LNCaP clone FGC (cell line): Measurements from ENCODE around the gene HRK.

Experiments
- DNase-seq: peaks from one replicate; pipeline ENCODE4 v3.0.0-alpha.2; 2011; ENCODE audit warnings: low read depth
- H3K4me3 ChIP-seq: 2 replicates; pipeline ENCODE4 v1.5.1; 2011; ENCODE audit warnings: mild to moderate bottlenecking, low read depth, low read length, control low read depth
- TF ChIP-seq, protein P1 (sequence below): IDR thresholded peaks from 2 replicates; pipeline ENCODE4 v1.5.1; 2012; ENCODE audit warnings: mild to moderate bottlenecking; ENCODE audit not compliant: control insufficient read depth, insufficient read depth; ENCODE audit errors: extremely low read depth

HRK gene

DNA sequence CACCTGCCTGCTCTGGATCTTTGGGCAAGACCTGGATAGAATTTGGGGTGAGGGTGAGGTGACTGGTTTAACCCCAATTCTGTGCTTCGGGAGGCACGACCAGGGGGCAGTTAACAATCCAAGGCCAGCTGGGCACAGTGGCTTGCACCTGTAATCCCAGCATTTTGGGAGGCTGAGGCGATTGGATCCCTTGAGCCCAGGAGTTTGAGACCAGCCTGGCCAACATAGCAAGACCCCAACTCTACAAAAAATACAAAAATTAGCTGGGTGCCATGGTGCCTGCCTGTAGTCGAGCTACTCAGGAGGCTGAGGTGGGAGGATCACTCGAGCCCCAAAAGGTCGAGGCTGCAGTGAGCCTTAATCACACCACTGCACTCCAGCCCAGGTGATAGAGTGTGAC, 38.2 kb downstream of the HRK start:
- DNase-seq, result no peak
- no peak overlapping the region for H3K4me3 ChIP-seq

DNA sequence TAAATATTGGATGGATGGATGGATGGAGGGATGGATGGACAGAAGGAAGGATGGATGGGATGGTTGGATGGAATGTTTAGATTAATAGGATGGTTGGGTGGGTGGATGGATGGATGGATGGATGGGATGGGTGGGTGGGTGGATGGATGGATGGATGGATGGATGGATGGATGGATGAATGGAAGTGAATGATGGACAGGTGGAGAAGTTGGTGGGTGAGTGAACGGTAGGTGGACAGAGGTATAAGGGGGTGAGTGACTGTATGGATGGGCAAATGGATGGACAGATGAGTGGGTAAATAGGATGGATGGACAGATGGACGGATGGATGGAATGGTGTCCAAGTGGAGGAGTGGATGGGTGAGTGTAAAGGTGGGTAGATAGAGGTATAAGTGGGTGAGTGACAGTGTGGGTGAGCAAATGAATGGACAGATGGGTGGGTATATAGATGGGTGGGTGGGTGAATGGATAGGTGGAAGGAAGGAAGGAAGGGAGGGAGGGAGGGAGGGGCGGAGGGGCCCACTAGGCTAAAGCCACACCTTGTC, 41.9 kb downstream of the HRK start:
- H3K4me3 ChIP-seq, result no peak overlapping the region
- TF ChIP-seq, protein P1, sequence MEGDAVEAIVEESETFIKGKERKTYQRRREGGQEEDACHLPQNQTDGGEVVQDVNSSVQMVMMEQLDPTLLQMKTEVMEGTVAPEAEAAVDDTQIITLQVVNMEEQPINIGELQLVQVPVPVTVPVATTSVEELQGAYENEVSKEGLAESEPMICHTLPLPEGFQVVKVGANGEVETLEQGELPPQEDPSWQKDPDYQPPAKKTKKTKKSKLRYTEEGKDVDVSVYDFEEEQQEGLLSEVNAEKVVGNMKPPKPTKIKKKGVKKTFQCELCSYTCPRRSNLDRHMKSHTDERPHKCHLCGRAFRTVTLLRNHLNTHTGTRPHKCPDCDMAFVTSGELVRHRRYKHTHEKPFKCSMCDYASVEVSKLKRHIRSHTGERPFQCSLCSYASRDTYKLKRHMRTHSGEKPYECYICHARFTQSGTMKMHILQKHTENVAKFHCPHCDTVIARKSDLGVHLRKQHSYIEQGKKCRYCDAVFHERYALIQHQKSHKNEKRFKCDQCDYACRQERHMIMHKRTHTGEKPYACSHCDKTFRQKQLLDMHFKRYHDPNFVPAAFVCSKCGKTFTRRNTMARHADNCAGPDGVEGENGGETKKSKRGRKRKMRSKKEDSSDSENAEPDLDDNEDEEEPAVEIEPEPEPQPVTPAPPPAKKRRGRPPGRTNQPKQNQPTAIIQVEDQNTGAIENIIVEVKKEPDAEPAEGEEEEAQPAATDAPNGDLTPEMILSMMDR, result no peak
- DNase-seq, result no peak

More for the DNA sequence above, 38.2 kb downstream of the HRK start:
- TF ChIP-seq, protein P1, result no peak

DNA sequence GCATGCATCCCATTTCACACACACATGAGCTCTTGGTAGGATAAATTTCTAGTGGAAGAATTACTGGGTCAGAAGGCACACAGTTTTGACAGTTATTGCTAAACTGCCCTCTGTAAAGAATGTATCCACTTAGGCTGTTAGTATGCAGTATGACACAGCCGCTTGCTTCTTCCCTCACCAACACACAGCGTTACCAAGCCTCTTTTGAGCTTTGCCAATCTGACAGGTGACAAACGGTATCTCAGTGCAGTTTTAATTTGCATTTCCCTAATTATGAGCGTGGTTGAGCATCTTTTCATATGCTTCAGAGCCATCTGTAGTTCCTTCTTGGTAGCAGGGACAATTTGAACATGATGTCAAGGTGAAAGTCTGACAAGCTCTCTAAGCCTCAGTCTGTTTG, 42.9 kb downstream of the HRK start:
- DNase-seq, result no peak
- H3K4me3 ChIP-seq, result no peak overlapping the region
- TF ChIP-seq, protein P1, result no peak

DNA sequence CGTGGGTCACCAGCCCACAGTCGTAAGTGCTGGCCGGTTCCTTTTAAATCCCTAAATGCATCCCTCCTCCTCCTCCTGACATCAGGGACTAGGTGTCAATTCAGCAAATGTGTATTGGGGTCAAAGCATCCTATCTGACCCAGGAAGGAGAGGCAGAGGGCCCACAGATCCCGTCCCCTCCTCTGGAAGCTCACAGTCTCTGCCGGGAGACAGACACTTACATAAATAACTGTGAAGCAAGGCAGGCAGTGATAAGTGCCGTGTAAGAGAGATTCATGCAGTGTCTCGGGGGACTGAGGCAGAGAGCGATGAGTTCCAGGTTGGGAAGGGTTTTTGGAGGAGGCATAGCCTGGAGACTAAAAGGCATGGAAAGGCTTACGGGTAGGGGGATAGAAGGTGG, 44.1 kb downstream of the HRK start:
- H3K4me3 ChIP-seq, result no peak overlapping the region
- DNase-seq, result no peak
- TF ChIP-seq, protein P1, result no peak

DNA sequence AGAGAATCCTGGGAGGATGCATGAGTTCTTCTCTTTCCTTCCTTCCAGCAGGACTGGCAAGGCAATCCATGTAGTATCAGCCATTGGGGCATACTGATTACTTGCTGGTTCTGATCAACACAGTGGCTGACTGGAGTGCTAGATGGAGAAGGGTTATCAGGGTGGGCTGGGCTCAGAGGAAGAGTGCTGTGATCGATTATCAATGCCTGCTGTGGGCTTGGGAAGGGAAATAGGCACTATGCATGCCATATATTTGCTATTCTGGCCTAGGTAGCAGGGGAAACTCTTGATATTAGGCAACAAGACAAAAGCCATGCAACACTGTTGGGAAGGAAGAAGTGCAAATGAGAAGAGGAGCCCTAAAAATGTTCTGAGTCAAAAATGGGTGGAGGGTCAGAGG, 45.8 kb downstream of the HRK start:
- DNase-seq, result no peak
- no peak overlapping the region for H3K4me3 ChIP-seq
- TF ChIP-seq, protein P1, result no peak

DNA sequence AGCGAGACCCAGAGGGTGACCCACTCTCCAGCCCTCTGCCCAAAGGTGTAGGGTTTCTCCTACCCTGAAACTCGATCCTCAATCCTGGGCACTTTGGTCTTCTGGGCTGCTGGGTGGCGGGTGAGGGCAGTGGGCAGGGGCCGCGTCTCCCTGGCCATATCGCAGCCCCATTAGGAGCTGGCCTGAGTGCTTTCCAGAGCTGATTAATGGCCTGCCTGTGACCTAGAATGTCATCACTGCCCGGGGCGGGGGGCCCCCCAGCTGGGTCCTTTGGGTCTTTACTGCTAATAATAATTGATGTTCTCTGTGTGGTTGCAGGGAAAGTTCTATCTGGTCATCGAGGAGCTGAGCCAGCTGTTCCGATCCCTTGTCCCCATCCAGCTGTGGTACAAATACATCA, 47.8 kb downstream of the HRK start:
- DNase-seq, result no peak
- TF ChIP-seq, protein P1, result no peak
- H3K4me3 ChIP-seq, result no peak overlapping the region

DNA sequence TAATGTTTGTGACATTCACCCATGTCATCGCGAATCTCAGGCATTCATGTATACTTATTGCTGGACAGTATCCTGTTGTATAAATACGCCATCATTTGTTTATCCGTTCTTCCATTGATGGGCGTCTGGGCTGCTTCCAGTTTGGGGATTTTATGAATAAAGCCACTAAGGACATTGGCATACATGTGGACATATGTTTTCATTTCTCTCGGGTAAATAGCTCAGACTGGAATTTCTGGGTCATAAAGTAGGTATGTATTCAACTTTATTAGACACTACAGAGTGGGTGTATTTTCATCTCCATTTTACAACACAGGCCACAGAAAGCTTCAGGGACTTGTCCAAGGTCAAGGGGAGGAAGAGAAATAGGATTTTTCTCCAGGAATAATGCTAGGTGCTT, 48.9 kb downstream of the HRK start:
- TF ChIP-seq, protein P1, result no peak
- H3K4me3 ChIP-seq, result no peak overlapping the region
- peak; percentile 89 for DNase-seq
